Thymus (tissue), 11 donors: Measurements from ENCODE around the gene CSF2RB. TPM values are rescaled to one million over a fixed set of nuclear protein-coding genes. Genes with fewer than 3 reads are reported as not detected.

Source experiments
- DNase-seq, 9 donors: peaks; one replicate each; pipeline ENCODE4 v3.0.0-alpha.2; 2013; ENCODE audit warnings: low spot score in 9 of 9, low read depth in 6 of 9, missing footprints in 1 of 9
- H3K27ac ChIP-seq, 2 donors: one replicate each; pipeline ENCODE4 v1.5.1; 2013; ENCODE audit warnings: control low read depth in 1 of 2, low read depth in 1 of 2, low read length in 1 of 2, mild to moderate bottlenecking in 1 of 2, moderate library complexity in 1 of 2
- H3K27me3 ChIP-seq, 2 donors: one replicate each; pipeline ENCODE4 v1.5.1; 2013; ENCODE audit warnings: low read length in 1 of 2; ENCODE audit not compliant: control insufficient read depth in 2 of 2, insufficient read depth in 1 of 2
- H3K36me3 ChIP-seq, 2 donors: one replicate each; pipeline ENCODE4 v1.5.1; 2013; ENCODE audit warnings: low read length in 1 of 2, mild to moderate bottlenecking in 1 of 2, moderate library complexity in 1 of 2; ENCODE audit not compliant: control insufficient read depth in 2 of 2, insufficient read depth in 2 of 2
- H3K4me1 ChIP-seq, 2 donors: one replicate each; pipeline ENCODE4 v1.5.1; 2013; ENCODE audit warnings: low read length in 2 of 2; ENCODE audit not compliant: control insufficient read depth in 2 of 2, insufficient read depth in 2 of 2
- H3K4me3 ChIP-seq, 2 donors: one replicate each; pipeline ENCODE4 v1.5.1; 2013; ENCODE audit warnings: low read length in 2 of 2, control low read depth in 1 of 2, mild to moderate bottlenecking in 1 of 2
- H3K9me3 ChIP-seq, 2 donors: one replicate each; pipeline ENCODE4 v1.5.1; 2013; ENCODE audit warnings: low read length in 1 of 2, mild to moderate bottlenecking in 1 of 2; ENCODE audit not compliant: control insufficient read depth in 2 of 2, insufficient read depth in 1 of 2
- WGBS: extraction: QIAGEN DNeasy Blood & Tissue Kit; methylation state at CpG from one replicate; pipeline ENCODE4 v1.1.7; 2013; 5-methylcytosine and 5-hydroxymethylcytosine counted together
- polyA plus RNA-seq: library from polyadenylated mRNA; stranded (reverse); fragments of 200-250 nt; gene quantifications from one replicate; pipeline ENCODE4 v1.2.3, GENCODE V29; 2013
- total RNA-seq: library from RNA; stranded (reverse); fragments of 120-200 nt; gene quantifications from one replicate; pipeline ENCODE4 v1.2.4, GENCODE V29; 2013
- donor health status: healthy.

The CSF2RB gene
- total and polyA plus RNA-seq, 2 donors: 8.5 to 14.6 TPM

GRCh38 chr22:36898690-36899089, 14.7 kb upstream of the CSF2RB start:
- Histone ChIP-seq H3K27me3 (no peaks in the 10 kb centered on the region), H3K36me3 (no peaks in the 10 kb centered on the region), H3K4me1 (peaks cover 0 to 21% of the 10 kb centered on the region in 2 donors), H3K9me3 (peaks cover 0 to 8% of the 10 kb centered on the region in 2 donors), H3K27ac (no peak overlapping the region), H3K4me3 (no peak overlapping the region)
- 80% methylated on average over 4 of the region's 4 CpGs for WGBS
- DNase-seq: no peak

- Histone ChIP-seq H3K27ac (no peak overlapping the region), H3K4me3 (no peak overlapping the region), H3K27me3 (no peaks in the 10 kb centered on the region), H3K9me3 (peaks cover 0 to 8% of the 10 kb centered on the region in 2 donors), H3K36me3 (no peaks in the 10 kb centered on the region), H3K4me1 (peaks cover 0 to 21% of the 10 kb centered on the region in 2 donors)
- no peak for DNase-seq
- 90% methylated on average over 1 of the region's 1 CpG for WGBS
Measured at GRCh38 chr22:36899498-36899897, 13.9 kb upstream of the CSF2RB start.

- 82% methylated on average over 2 of the region's 2 CpGs for WGBS
- Histone ChIP-seq H3K27ac (no peak overlapping the region), H3K4me3 (no peak overlapping the region)
Measured at GRCh38 chr22:36900225-36900624, 13.2 kb upstream of the CSF2RB start.

GRCh38 chr22:36900880-36901279, 12.5 kb upstream of the CSF2RB start:
- Histone ChIP-seq H3K4me3 (no peak overlapping the region), H3K27ac (peak overlapping the region; percentile 52 to 61), H3K36me3 (no peaks in the 10 kb centered on the region), H3K9me3 (peaks cover 0 to 6% of the 10 kb centered on the region in 2 donors), H3K4me1 (peaks cover 0 to 21% of the 10 kb centered on the region in 2 donors), H3K27me3 (no peaks in the 10 kb centered on the region)
- WGBS: 85% methylated on average over 4 of the region's 4 CpGs
- DNase-seq: no peak

More at GRCh38 chr22:36900225-36900624, 13.2 kb upstream of the CSF2RB start:
- Histone ChIP-seq H3K4me1 (peaks cover 0 to 21% of the 10 kb centered on the region in 2 donors), H3K9me3 (peaks cover 0 to 8% of the 10 kb centered on the region in 2 donors), H3K27me3 (no peaks in the 10 kb centered on the region), H3K36me3 (no peaks in the 10 kb centered on the region)
- DNase-seq: no peak

- DNase-seq: peak in 2 of 9 donors; percentile 14 to 47
- WGBS: 84% methylated on average over 13 of the region's 13 CpGs
- peaks cover 0 to 21% of the 10 kb centered on the region in 2 donors for H3K4me1 ChIP-seq
- H3K27ac ChIP-seq: peak overlapping the region in 1 of 2 donors; percentile 61
- no peak overlapping the region for H3K4me3 ChIP-seq
- peaks cover 0 to 2% of the 10 kb centered on the region in 2 donors for H3K9me3 ChIP-seq
- H3K27me3 ChIP-seq: no peaks in the 10 kb centered on the region
- H3K36me3 ChIP-seq: no peaks in the 10 kb centered on the region
Measured at GRCh38 chr22:36901411-36902142, 11.9 kb upstream of the CSF2RB start.

GRCh38 chr22:36902143-36902926, 11.1 kb upstream of the CSF2RB start:
- H3K27ac ChIP-seq: no peak overlapping the region
- no peaks in the 10 kb centered on the region for H3K27me3 ChIP-seq
- H3K9me3 ChIP-seq: peaks cover 0 to 2% of the 10 kb centered on the region in 2 donors
- 90% methylated on average over 8 of the region's 8 CpGs for WGBS
- H3K4me1 ChIP-seq: peaks cover 0 to 21% of the 10 kb centered on the region in 2 donors
- no peaks in the 10 kb centered on the region for H3K36me3 ChIP-seq
- no peak for DNase-seq
- H3K4me3 ChIP-seq: no peak overlapping the region

GRCh38 chr22:36904260-36904880, 9.1 kb upstream of the CSF2RB start:
- 74% methylated on average over 6 of the region's 6 CpGs for WGBS
- no peak for DNase-seq
- peaks cover 0 to 21% of the 10 kb centered on the region in 2 donors for H3K4me1 ChIP-seq
- H3K27me3 ChIP-seq: no peaks in the 10 kb centered on the region
- H3K27ac ChIP-seq: no peak overlapping the region
- no peak overlapping the region for H3K4me3 ChIP-seq
- no peaks in the 10 kb centered on the region for H3K36me3 ChIP-seq
- H3K9me3 ChIP-seq: peaks cover 0 to 2% of the 10 kb centered on the region in 2 donors

- Histone ChIP-seq H3K9me3 (no peaks in the 10 kb centered on the region), H3K4me1 (no peaks in the 10 kb centered on the region), H3K4me3 (no peak overlapping the region), H3K36me3 (no peaks in the 10 kb centered on the region), H3K27me3 (no peaks in the 10 kb centered on the region), H3K27ac (no peak overlapping the region)
- DNase-seq: no peak
- 96% methylated on average over 7 of the region's 7 CpGs for WGBS
Measured at GRCh38 chr22:36907253-36908195, 5.9 kb upstream of the CSF2RB start.
